OCI-LY1 (cell line): ENCODE measurements around the gene DBH.

ENCODE experiments used
- CTCF ChIP-seq: fragments of 200-600 bp; sonication (generic), shearing (Covaris generic); IDR thresholded peaks from 2 replicates; pipeline ENCODE4 v1.5.1; 2017; ENCODE audit warnings: mild to moderate bottlenecking, antibody characterized with exemption, low read length, moderate library complexity, mixed read lengths
- EZH2 ChIP-seq: fragments of 200-600 bp; sonication (generic), shearing (Covaris generic); IDR thresholded peaks from 2 replicates; pipeline ENCODE4 v1.8.0; 2017; ENCODE audit warnings: borderline replicate concordance, mixed run types, mild to moderate bottlenecking, antibody characterized with exemption, low read length, moderate library complexity, mixed read lengths

- TF ChIP-seq EZH2, result no peak
- no peak for TF ChIP-seq CTCF
Measured at GRCh38 chr9:133683586-133684120, 47.5 kb downstream of the DBH start.
